NOMO-1 (cell line): Measurements from ENCODE around the gene ARL8A.
"Not testable (repeated sequence)": the region's sequence is repeated elsewhere in the genome, so short reads cannot be mapped to it uniquely, and the experiment has no call there.

Experiments
- DNase-seq, 2 experiments: peaks; one replicate each; lab custom pipeline; 2025; ENCODE audit not compliant: unreplicated experiment in 2 of 2; lab: John Stamatoyannopoulos, UW

Gene ARL8A

DNA sequence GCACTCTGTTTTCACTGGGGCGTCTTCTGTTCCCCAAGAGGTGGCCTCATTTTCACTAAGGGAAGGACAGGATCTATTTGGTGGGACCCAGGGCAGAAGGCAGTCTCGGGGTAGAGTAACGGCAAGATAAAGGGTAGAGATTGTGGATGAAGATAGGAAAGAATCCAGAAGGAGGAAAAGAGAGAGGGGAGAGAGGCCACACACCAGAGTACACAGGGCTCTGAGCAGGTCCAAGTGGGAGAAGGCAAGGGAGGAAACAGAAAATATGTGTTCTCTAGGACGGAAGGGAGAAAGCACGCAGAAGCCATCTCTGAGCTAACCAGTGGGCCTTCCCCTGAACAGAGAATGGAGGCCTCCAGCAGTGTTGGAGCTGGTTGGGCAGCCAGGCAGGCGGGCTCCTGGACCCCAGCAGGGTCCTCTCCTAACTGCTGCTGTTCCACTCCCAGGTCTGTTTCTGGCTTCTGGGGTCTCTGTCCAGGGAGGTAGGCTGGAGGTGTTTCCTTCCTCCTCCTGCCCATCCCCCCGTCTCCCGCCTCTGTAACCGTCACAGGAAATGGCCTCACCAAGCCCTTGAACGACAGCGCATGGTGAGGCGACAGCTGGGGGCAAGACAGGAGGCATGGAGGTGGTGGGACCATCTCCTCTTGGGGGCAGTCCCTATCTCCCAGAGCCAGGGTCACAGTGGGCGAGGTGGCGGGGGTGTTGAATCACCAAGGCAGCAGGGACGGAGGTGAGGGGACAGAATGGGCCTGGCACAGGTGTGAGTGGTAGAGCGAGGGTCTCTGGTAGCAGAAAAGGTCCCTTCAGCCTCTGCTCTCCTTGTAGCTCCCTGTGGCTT, 15.2 kb upstream of the ARL8A start:
- DNase-seq: peak; percentile 58 to 67

DNA sequence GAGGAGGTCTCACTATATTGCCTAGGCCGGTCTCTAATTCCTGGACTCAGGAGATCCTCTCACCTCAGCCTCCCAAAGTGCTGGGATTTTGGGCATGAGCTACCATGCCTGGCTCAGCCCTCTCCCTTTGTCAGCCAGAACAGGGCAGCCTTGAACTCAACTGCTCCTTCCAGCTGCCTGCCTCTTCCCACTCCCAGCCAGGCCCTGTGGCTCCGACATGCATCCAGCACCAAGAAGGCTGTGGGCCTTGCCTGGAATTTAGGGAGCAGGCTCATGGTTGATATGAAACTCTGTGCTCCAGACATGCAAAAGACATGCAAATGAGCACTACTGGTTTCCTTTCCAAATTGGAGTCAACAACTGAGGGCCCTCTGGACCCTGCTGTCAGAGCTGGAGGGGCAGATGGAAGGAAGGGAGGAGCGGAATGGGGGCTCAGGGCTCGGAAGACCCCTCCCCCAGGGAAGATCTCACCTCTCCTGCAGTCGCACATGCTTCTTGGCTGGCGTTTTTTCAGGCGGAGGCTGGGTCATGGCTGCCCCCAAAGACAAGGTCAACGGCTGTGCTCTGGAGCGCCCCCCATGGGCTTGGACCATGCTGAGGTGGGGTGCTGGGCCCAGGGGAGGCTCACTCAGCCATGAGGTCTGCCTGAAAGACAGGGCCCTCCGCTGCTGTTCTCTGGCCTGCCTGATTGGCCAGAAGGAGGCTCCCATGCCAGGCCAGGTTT, 14.4 kb upstream of the ARL8A start:
- peak; percentile 17 to 47 for DNase-seq

DNA sequence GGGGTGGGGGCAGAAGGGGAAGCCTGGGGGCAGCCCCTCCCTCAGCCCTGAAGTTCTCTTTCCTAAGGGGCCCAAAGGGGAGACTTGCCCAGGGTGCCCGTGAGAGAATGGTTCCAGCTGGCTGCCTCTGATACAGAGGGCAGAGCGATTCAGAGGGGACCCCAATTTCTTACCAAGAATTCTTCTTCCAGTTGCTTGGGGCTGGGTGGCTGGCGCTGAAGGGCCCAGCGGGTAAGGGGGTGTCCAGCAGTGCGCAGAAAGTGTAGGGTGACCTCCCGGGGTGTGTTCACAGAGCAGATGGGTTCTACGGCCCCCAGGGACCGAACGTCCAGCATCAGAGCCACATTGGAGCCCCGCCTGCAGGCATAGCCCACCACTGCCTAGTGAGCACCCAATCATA, 13.4 kb upstream of the ARL8A start:
- no peak for DNase-seq

DNA sequence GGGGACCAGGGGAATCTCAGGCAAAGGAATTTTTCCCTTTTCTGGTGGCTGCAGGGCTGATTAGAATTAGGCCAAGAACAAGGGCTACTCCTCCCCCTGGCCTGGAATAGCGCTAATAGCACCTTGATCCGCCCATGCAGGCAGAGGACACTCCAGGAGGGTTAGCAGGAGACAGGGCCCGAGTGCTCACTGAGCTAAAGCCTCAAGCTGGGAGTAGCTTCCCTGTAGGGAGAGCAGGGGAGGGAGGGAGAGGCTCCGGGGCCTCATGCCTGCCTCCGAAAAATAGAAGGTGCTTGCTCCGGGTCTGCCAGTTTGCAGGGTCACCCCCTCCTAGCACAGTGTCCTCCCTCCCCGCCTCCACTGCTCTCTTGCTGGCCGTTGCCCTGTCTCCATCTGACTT, 12.1 kb upstream of the ARL8A start:
- DNase-seq: no peak

DNA sequence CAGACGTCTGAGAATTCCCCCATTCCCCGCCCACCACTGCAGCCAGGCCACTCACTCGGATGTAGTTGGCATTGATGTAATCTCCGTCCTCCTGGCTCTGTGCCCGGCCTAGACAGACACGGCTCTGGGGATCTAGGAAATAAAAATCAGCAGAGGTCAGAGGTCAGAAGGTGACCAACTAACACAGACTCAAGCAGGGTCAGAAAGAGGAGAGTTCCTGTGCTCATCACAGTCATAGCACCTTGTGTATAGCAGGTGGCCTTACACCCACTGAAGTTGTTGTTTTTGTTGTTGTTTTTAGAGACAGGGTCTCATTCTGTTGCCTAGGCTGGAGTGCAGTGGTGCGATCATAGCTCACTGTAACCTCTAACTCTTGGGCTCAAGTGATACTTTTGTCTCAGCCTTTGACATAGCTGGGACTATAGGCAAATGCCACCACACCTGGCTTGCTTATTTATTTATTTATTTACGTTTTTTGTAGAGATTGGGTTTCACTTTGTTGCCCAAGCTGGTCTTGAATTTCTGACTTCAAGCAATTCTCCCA, 11.0 kb upstream of the ARL8A start:
- no peak for DNase-seq

DNA sequence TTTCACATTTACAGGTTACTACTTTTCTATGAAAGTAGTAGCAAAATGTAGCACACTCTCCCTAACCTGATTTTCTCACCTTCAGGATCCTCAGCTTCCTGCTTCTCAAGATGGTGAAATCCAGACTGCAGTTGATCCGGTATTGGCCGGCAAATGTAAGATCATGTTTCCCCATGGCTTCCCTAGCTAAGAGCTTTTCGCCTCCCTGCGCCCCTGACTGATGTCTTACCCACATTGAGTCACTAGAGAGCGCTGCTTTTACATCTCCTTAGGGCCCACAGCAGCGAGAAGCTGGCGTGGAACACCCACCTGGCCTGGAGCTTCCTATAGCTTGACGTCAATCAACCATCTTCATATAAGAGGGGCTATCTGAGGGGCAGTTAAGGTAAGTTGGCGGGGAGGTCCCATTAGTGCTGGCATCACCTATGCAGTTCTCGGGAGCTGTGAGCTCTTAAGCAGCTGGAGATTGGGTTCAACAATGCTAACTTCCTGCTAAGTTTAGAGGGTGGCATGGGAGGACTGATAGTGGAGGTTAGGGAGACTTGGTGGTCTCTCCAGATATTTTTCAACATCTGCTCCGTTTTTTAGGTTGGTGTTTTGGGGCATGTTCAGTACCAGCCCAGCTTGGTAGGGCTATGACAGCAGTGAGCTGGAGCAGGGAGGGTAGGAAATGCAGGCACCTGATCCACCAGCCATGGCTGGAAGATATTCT, 10.4 kb upstream of the ARL8A start:
- DNase-seq: peak in 1 of 2 experiments; percentile 31

DNA sequence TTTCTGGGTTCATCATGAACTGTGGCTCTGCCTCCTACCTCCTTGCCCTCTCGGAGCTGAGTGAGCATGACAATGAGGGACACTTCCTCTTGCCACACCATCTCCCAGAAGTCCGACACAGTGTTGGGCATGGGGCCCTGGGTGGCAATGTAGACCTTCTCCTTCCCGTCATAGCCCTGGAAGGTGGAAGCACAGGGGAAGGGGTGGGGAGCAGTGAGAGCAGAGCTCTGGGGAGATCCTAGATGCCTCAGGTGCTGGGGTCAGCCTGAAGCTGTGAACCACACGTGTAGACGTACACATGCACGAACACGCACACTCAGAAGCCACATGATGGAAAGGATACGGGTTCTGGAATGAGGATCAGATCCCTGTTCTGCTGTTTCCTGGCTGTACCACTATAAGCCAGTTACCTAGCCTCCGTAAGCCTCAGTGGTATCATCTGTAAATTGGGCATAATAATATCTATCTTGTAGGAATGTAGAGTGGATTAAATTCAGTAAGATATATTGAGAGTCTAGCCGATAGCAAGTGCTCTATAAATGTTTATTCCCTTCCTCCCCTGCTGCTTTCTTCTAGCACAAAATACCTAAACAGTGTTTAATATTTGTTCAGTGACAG, 9.7 kb upstream of the ARL8A start:
- no peak for DNase-seq

DNA sequence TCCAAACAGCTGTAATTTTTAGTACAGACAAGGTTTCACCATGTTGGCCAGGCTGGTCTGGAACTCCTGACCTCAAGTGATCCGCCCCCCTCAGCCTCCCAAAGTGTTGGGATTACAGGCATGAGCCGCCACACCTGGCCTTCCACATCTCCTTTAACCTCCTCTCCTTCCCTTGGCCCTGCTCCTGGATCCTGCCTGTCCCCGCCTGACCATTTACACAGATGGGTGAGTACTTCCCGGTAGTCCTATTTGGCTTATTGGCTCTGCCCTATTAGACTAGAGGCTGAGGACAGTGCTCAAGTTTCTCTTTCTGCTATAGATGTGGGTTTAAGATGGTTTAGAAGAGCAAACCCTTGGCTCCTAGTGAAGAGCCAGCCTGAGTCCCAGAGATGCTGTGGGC, 8.7 kb upstream of the ARL8A start:
- no peak for DNase-seq

DNA sequence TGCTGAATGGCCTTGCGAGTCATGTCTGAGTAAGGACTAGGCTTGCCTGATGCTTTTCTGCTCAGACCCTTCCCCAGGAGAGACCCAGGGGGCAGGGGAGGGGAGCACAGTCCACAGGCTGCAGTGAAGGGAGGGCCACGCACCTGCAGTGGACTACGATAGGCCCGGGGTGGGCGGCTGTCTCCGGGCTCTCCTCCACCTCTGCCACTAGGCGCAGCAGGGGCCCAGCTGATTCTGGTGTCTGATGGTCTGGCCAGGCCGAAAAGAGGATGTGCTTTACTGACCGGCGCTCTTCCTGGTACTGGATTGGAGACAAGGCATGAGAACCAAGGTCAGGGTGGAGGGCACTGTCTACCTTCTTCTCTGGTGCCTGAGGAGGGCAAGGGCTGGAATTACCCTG, 7.9 kb upstream of the ARL8A start:
- no peak for DNase-seq

DNA sequence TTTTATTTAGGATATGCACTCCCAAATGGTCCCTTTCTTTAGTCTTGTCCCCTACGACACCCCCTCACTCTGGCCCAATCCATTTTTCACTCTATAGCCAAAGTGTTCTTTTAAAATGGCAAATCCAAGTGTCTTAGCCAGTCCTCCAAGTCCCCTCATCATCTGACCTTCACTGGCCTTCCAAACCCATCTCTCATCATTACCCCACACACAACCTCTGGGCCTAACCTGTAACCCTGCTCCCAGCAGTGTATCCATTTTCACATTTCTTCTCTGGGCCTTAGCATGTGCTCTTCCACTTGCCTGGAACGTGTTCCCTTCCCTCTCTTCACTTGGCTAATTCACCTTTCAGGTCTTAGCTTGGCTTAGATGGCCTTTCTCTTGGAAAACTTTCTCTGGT, 6.5 kb upstream of the ARL8A start:
- DNase-seq: no peak

DNA sequence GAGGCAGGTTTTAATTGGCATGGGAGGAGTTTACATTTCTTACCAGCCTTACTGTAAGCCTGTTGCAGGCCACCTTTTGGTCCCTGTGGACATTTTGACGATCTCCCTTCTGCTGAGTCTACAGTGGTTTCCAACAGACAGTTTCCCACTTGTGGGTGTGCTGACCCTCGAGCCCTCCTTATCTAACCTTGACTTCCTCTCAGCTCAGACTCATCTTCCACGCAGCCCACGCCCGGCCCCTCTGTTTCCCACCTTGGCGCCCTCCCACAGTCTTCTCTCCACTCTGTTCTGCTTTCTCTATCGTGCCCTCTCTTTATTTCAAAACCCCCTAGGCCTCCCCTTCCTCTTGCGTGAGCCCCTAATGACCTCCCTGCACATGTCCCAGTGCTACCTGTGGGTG, 6.1 kb upstream of the ARL8A start:
- DNase-seq: no peak

DNA sequence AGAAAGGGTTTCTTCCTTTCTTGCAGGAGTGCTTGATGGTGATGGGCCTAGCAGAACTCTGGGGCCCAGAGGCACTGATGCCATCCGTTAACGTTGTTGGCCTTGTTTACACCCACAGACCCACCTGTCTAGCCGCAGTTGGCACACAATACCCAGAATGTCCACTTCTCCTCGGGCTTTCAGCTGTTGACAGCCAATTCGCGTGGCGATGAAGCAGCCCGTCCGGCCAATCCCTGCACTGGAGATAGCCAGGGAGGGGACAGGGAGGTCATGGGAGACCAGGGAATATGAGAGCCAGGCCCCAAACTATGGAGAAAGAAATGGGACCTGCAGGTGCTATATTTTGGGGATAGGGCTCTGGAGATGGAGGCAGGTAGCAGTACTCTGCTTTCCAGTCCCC, 5.7 kb upstream of the ARL8A start:
- DNase-seq: no peak

DNA sequence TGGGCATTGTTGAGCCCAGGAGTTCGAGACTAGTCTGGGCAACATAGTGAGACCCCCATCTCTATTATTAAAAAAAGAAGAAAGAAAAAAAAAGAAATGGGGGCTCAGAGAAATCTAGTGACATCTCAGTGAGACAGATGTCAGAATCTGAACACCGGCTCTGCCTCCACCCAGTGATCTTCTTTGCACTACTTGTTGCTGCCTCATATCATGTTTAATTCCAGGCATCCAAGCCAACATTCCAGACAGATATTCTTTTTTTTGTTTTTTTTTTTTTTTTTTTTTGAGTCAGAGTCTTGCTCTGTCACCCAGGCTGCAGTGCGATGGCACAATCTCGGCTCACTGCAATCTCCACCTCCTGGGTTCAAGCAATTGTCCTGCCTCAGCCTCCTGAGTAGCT, 5.0 kb upstream of the ARL8A start:
- no peak for DNase-seq

DNA sequence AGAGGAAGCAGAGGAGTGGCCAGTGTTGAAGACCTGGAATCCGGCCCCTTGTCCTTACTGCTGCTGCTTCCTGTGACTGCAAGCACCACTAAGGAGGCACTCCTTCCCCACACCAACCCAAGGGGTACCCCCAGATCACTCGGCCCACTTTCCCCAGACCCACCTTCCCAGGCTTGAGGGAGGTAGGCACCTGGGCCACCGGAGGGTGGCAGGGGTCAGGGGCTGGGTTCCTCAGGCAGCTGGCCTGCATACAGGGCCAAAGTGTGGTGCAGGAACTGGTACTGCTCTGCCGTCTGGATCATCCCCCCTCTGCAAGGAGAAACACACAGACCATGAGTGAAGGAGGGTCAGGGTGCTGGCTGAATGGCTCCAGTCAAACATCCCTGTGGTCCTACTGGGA, 3.9 kb upstream of the ARL8A start:
- DNase-seq: no peak

DNA sequence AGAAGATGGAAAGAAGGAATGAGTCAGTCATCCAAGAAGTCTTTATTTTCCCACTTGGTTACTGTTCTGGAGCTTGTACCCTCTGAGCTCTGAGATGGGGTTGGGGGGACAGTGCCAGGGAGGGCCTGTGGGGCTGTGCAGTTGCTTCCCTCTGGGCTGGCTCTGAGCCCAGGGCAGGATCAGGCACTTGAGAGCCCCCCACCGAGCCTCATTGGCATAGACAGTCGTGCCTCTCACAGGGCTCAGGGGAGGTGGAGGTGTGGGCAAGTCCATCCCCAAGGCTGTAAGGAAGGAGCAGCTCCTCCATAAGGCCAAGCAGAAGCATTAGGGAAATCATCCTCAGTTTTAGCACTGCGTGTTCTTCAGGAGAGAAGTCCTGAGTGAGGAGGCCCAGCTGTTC, 2.5 kb upstream of the ARL8A start:
- no peak for DNase-seq

DNA sequence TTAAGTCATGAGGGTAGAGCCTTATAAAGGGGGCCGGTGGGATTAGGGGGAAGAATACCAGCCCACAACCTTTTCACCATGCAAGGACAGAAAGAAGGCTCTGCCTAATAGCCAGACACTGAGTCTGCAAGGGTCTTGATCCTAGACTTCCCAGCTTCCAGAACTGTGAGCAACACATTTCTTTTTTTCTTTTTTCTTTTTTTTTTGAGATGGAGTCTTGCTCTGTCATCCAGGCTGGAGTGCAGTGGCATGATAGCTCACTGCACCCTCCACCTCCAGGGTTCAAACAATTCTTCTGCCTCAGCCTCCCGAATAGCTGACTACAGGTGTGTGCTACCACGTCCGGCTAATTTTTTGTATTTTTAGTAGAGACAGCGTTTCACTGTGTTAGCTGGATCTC, 1.7 kb upstream of the ARL8A start:
- DNase-seq: no peak

DNA sequence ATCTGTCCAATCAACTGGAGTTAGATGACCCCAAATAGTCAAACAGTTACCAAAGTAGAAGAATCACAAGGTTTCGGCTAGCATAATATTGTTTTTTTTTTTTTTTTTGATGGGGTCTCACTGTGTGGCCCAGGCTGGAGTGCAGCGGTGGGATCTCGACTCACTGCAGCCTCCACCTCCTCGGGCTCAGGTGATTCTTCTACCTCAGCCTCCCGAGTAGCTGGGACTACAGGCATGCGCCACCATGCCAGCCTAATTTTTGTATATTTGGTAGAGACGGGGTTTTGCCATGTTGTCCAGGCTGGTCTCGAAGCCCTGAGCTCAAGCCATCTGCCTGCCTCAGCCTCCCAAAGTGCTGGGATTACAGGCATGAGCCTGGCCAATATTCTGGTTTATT, 1.2 kb upstream of the ARL8A start:
- not testable (repeated sequence) for DNase-seq

DNA sequence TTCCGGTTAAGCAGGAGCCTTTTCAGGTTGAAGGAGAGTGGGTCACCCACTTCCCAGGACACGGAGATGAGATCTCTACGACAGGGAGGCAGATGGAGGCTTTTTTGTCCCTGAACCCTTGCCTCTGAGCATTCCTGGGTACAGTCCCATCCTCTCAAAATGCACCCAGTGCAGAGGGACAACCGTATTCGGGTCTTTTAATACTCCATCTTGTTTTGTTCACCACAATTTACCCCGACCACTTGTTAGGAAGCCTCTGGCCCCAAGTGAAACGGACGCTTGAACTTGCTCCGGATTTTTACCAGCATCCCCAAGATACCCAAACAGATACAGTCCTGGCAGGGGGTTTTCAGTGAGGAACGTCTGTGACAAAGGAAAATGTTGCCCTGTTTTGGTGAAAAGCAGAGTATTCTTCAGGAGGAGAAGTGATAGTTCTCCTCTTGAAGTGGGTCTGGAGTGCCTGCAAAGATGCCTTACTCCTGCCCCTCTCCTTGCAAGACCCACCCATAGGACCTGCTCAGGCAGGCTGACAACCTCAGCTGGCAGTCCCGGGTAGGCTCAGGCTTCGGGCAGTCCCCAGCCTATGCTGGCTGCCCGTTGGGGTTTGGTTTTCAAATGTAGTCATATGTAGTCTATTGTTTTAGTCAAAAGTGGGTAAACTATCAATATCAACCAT, 669 bp upstream of the ARL8A start:
- peak; percentile 37 to 41 for DNase-seq

DNA sequence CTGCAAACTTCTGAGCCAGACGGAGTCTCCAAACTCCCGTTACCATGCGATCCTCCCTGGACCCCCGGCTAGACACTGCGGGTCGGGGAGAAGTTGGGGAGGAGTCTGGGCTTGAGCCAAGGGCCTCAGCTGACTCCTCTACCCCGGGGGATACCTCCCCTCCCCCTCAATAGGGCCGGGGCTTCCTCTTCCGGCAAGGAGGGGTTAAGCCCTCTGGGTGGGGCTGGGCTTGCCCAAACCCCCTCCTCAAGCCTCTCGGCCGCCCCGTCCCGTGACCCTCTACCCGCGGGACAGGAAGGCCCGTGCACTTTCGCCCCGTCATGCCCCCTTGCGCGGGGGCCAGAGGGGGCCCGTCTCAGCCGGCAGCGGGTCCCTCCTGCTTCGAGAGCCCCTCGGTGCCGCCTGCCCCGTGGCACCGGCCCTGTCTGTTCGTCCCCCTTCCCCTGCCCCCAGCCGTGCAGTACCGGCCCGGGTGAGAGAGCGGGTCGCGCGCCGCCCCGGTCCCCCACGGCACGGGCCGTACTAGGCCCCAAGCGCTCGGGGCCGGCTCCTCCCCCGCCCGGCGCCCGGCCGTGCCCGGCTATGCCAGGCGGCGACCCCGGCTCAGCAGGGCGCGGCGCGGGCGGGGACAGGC, 652 bp downstream of the ARL8A start:
- DNase-seq: peak in 1 of 2 experiments; percentile 65
